GM12878 (cell line): ENCODE results near the gene GH2. TPM values are rescaled to one million over a fixed set of nuclear protein-coding genes. Genes with fewer than 3 reads are reported as not detected.

Experiments
- ASH2L ChIP-seq: fragments of 300-600, 200-600 bp; sonication (generic); IDR thresholded peaks from 2 replicates; pipeline ENCODE4 v1.6.1; 2017; ENCODE audit warnings: low read depth, mild to moderate bottlenecking, borderline replicate concordance
- BACH1 ChIP-seq: fragments of 450-650 bp; IDR thresholded peaks from 2 replicates; pipeline ENCODE4 v1.6.1; 2017; ENCODE audit warnings: mild to moderate bottlenecking, borderline replicate concordance
- BCLAF1 ChIP-seq: fragments of 450-650 bp; IDR thresholded peaks from 2 replicates; pipeline ENCODE4 v1.6.1; 2017; ENCODE audit warnings: antibody characterized with exemption, mild to moderate bottlenecking, moderate library complexity
- BHLHE40 ChIP-seq, 2 experiments: fragments of 450-650 bp in 1 of 2; IDR thresholded peaks; 2 replicates each; pipeline ENCODE4 v1.6.1; 2011 to 2017; ENCODE audit warnings: low read depth in 2 of 2, borderline replicate concordance in 1 of 2, improper control_type of control experiment in 1 of 2, low read length in 1 of 2, mild to moderate bottlenecking in 1 of 2
- CEBPB ChIP-seq, 2 experiments: fragments of 150-350 bp in 1 of 2; IDR thresholded peaks; 2 replicates each; pipeline ENCODE4 v1.6.1; 2012 to 2014; ENCODE audit warnings: low read depth in 2 of 2, low read length in 2 of 2, borderline replicate concordance in 1 of 2, inconsistent platforms in 1 of 2
- CHD2 ChIP-seq: IDR thresholded peaks from 2 replicates; pipeline ENCODE4 v1.6.1; 2011; ENCODE audit warnings: low read depth, low read length, improper control_type of control experiment, borderline replicate concordance
- CREM ChIP-seq: IDR thresholded peaks from 2 replicates; pipeline ENCODE4 v1.6.1; 2014; ENCODE audit warnings: antibody characterized with exemption, low read depth
- EGR1 ChIP-seq, 2 experiments: IDR thresholded peaks; 1 replicate in 1 of 2; 2 replicates in 1 of 2; pipeline ENCODE4 v1.6.1; 2011 to 2012; ENCODE audit warnings: low read depth in 2 of 2, low read length in 2 of 2, borderline replicate concordance in 1 of 2, mild to moderate bottlenecking in 1 of 2, moderate library complexity in 1 of 2
- EP300 ChIP-seq, 2 experiments: fragments of 150-350 bp in 1 of 2; IDR thresholded peaks; 2 replicates each; pipeline ENCODE4 v1.6.1; 2011 to 2012; ENCODE audit warnings: low read depth in 2 of 2, low read length in 2 of 2, borderline replicate concordance in 1 of 2, improper control_type of control experiment in 1 of 2, inconsistent platforms in 1 of 2; ENCODE audit not compliant: control insufficient read depth in 1 of 2
- FOS ChIP-seq: IDR thresholded peaks from 3 replicates; pipeline ENCODE4 v1.6.1; 2011; ENCODE audit warnings: borderline replicate concordance; ENCODE audit not compliant: insufficient read length; ENCODE audit errors: extremely low read depth
- IKZF1 ChIP-seq: fragments of 450-650 bp; conservative IDR thresholded peaks from 2 replicates; pipeline ENCODE4 v1.6.1; 2017; ENCODE audit warnings: antibody characterized with exemption, mild to moderate bottlenecking
- MEF2A ChIP-seq: IDR thresholded peaks from 2 replicates; pipeline ENCODE4 v1.6.1; 2011; ENCODE audit warnings: low read depth, mild to moderate bottlenecking, low read length, moderate library complexity; ENCODE audit not compliant: insufficient read depth
- NBN ChIP-seq: fragments of 450-650 bp; IDR thresholded peaks from 2 replicates; pipeline ENCODE4 v1.6.1; 2016
- POLR2AphosphoS5 ChIP-seq: IDR thresholded peaks from 2 replicates; pipeline ENCODE4 v1.6.1; 2011; ENCODE audit warnings: mild to moderate bottlenecking, low read length, inconsistent platforms
- PRDM15 ChIP-seq: fragments of 450-650 bp; formaldehyde crosslinking; IDR thresholded peaks from 2 replicates; pipeline ENCODE4 v1.4.0; 2020; ENCODE audit warnings: mild to moderate bottlenecking, moderate library complexity
- RELA ChIP-seq: fragments of 450-650 bp; IDR thresholded peaks from 2 replicates; pipeline ENCODE4 v1.8.0; 2014; ENCODE audit warnings: borderline replicate concordance; ENCODE audit not compliant: partially characterized antibody
- RELB ChIP-seq: fragments of 450-650 bp; IDR thresholded peaks from 2 replicates; pipeline ENCODE4 v1.6.1; 2017; ENCODE audit warnings: low read depth, mild to moderate bottlenecking, moderate library complexity
- RUNX3 ChIP-seq: IDR thresholded peaks from 2 replicates; pipeline ENCODE4 v1.6.1; 2012; ENCODE audit warnings: low read length, inconsistent platforms
- SMAD5 ChIP-seq: IDR thresholded peaks from 2 replicates; pipeline ENCODE4 v1.6.1; 2016; ENCODE audit warnings: antibody characterized with exemption, low read depth
- SPI1 ChIP-seq: IDR thresholded peaks from 2 replicates; pipeline ENCODE4 v1.6.1; 2011; ENCODE audit warnings: low read depth, mild to moderate bottlenecking, low read length, moderate library complexity, borderline replicate concordance; ENCODE audit not compliant: insufficient read depth
- SREBF1 ChIP-seq: IDR thresholded peaks from 2 replicates; pipeline ENCODE4 v1.6.1; 2012; ENCODE audit warnings: mild to moderate bottlenecking, low read length
- SUZ12 ChIP-seq: fragments of 200-600 bp; sonication (generic); IDR thresholded peaks from one replicate; pipeline ENCODE4 v1.6.1; 2018; ENCODE audit warnings: antibody characterized with exemption, mild to moderate bottlenecking; ENCODE audit not compliant: unreplicated experiment
- WRNIP1 ChIP-seq: IDR thresholded peaks from 2 replicates; pipeline ENCODE4 v1.6.1; 2011; ENCODE audit warnings: low read depth, low read length, improper control_type of control experiment, borderline replicate concordance
- ZBED1 ChIP-seq: IDR thresholded peaks from 2 replicates; pipeline ENCODE4 v1.6.1; 2016; ENCODE audit warnings: borderline replicate concordance
- polyA plus RNA-seq, 11 experiments: library from polyadenylated mRNA; depleted of rRNA in 4 of 11; unstranded in 6 of 11; stranded (reverse) in 5 of 11; fragments of >200 nt; fragmentation: Nextera tagmentation in 4 of 11; fragmentation: Illumina TruSeq in 1 of 11; extraction: Ambion mirVana in 4 of 11; extraction: Trizol in 1 of 11; gene quantifications; 1 replicate in 1 of 11; 2 replicates in 10 of 11; pipeline versions ENCODE4 v1.2.1 to v1.2.3, GENCODE V29; 2011 to 2016; ENCODE audit warnings: inconsistent platforms in 2 of 11, missing spikeins in 2 of 11, low read depth in 1 of 11
- total RNA-seq, 4 experiments: library from RNA; depleted of rRNA in 3 of 4; stranded (reverse); fragments of >200 nt in 3 of 4; fragmentation: Illumina TruSeq in 1 of 4; extraction: Trizol in 1 of 4; gene quantifications; 2 replicates each; pipeline versions ENCODE4 v1.2.1 to v1.2.3, GENCODE V29; 2013 to 2021

The GH2 gene
- total and polyA plus RNA-seq, 10 of the 15 experiments (the other 5 are each of a cell fraction or from before 2014, with no cell fraction given), result not detected

GRCh38 chr17:63925615-63926014 is 43.9 kb upstream of the GH2 start (continued):
- TF ChIP-seq SUZ12, result no peak
- no peak for TF ChIP-seq BACH1
- TF ChIP-seq MEF2A, result no peak
- TF ChIP-seq PRDM15 (CRISPR knock-in tag), result no peak
- TF ChIP-seq POLR2AphosphoS5, result no peak
- peak; percentile 24; the same call in 1 of the 2 replicates for TF ChIP-seq RUNX3
- TF ChIP-seq CHD2, result no peak
- no peak for TF ChIP-seq ZBED1
- TF ChIP-seq RELB, result peak; percentile 23; the same call in 1 of the 2 replicates
- TF ChIP-seq IKZF1, result no peak; the same call in 1 of the 2 replicates
- TF ChIP-seq NBN, result no peak
- TF ChIP-seq RELA, result no peak
- no peak for TF ChIP-seq WRNIP1
- TF ChIP-seq CREM, result no peak
- no peak for TF ChIP-seq SMAD5
- TF ChIP-seq EGR1 (IDR thresholded peaks at IDR 0.05; ENCODE audit: borderline replicate concordance in 1 of 2, low read depth in 2 of 2, low read length in 2 of 2), result no peak
- peak; percentile 55; the same call in 1 of the 2 replicates for TF ChIP-seq SPI1
- no peak for TF ChIP-seq BCLAF1
- no peak for TF ChIP-seq CEBPB (IDR thresholded peaks at IDR 0.05; ENCODE audit: borderline replicate concordance in 1 of 2, low read depth in 2 of 2, low read length in 2 of 2)
- TF ChIP-seq EP300 (IDR thresholded peaks at IDR 0.05; ENCODE audit: borderline replicate concordance in 1 of 2, control insufficient read depth in 1 of 2, low read depth in 2 of 2, low read length in 2 of 2), result no peak
- no peak for TF ChIP-seq FOS
- peak in 1 of 2 experiments; percentile 49; a peak in 1 of 4 replicates for TF ChIP-seq BHLHE40 (IDR thresholded peaks at IDR 0.05; ENCODE audit: borderline replicate concordance in 1 of 2, low read depth in 2 of 2, low read length in 1 of 2)
- TF ChIP-seq SREBF1, result no peak
- no peak for TF ChIP-seq ASH2L
